SU-DHL-6 (cell line): ENCODE measurements around the gene LRCH1.

Experiments used
- H2AFZ ChIP-seq: fragments of 200-600 bp; sonication (generic); 2 replicates; pipeline ENCODE4 v1.6.1; 2014; ENCODE audit warnings: low read depth, mild to moderate bottlenecking, moderate library complexity, mixed read lengths, antibody characterized with exemption, low read length; ENCODE audit not compliant: severe bottlenecking
- H3F3A ChIP-seq: fragments of 200-600 bp; shearing (Covaris generic); 2 replicates; pipeline ENCODE4 v1.6.0; 2016; ENCODE audit warnings: antibody characterized with exemption, mild to moderate bottlenecking; ENCODE audit not compliant: insufficient read depth
- H3K27ac ChIP-seq: fragments of 200-600 bp; sonication (generic); 2 replicates; pipeline ENCODE4 v1.5.1; 2016; ENCODE audit warnings: low read depth, mild to moderate bottlenecking, low read length, moderate library complexity, mixed read lengths
- H3K27me3 ChIP-seq: fragments of 200-600 bp; sonication (generic), shearing (Covaris generic); 2 replicates; pipeline ENCODE4 v1.6.0; 2014; ENCODE audit warnings: mild to moderate bottlenecking, low read length
- H3K36me3 ChIP-seq: fragments of 200-600 bp; sonication (generic); 2 replicates; pipeline ENCODE4 v1.6.1; 2014; ENCODE audit warnings: mild to moderate bottlenecking, low read length, mixed read lengths
- H3K4me2 ChIP-seq: fragments of 300-600, 200-600 bp; shearing (Covaris generic), sonication (generic); 2 replicates; pipeline ENCODE4 v1.6.0; 2014; ENCODE audit warnings: low read length, low read depth, mild to moderate bottlenecking; ENCODE audit not compliant: poor library complexity, severe bottlenecking
- H3K4me3 ChIP-seq: fragments of 200-600 bp; sonication (generic); 2 replicates; pipeline ENCODE4 v1.5.1; 2014; ENCODE audit warnings: antibody characterized with exemption, low read length, mild to moderate bottlenecking, mixed read lengths; ENCODE audit not compliant: insufficient read depth, poor library complexity, severe bottlenecking
- H3K79me2 ChIP-seq: fragments of 200-600 bp; sonication (generic); 2 replicates; pipeline ENCODE4 v1.6.1; 2014; ENCODE audit warnings: mild to moderate bottlenecking, low read length, moderate library complexity; ENCODE audit not compliant: insufficient read depth
- H3K9ac ChIP-seq: fragments of 200-600 bp; sonication (generic); 2 replicates; pipeline ENCODE4 v1.7.0; 2014; ENCODE audit warnings: mild to moderate bottlenecking, low read length
- H3K9me2 ChIP-seq: fragments of 200-600 bp; sonication (generic); replicated peaks from 2 replicates; pipeline ENCODE4 v1.6.1; 2014; ENCODE audit warnings: low read length; ENCODE audit not compliant: insufficient read depth
- H3K9me3 ChIP-seq: fragments of 200-600 bp; sonication (generic); 2 replicates; pipeline ENCODE4 v1.6.1; 2014; ENCODE audit warnings: low read length, mixed read lengths; ENCODE audit not compliant: insufficient read depth
- H4K20me1 ChIP-seq: fragments of 200-600 bp; sonication (generic); 2 replicates; pipeline ENCODE4 v1.6.1; 2014; ENCODE audit warnings: low read depth, mild to moderate bottlenecking, antibody characterized with exemption, low read length, moderate library complexity, mixed read lengths
- EZH2phosphoT487 ChIP-seq: fragments of 200-600 bp; sonication (generic), shearing (Covaris generic); conservative IDR thresholded peaks from 2 replicates; pipeline ENCODE4 v1.6.1; 2018; ENCODE audit warnings: mild to moderate bottlenecking, antibody characterized with exemption, low read length, moderate library complexity, mixed read lengths
- TF ChIP-seq, protein P1 (sequence below): fragments of 200-600 bp; sonication (generic); IDR thresholded peaks from one replicate; pipeline ENCODE4 v1.5.1; 2017; ENCODE audit warnings: antibody characterized with exemption, mild to moderate bottlenecking, low read length, moderate library complexity; ENCODE audit not compliant: insufficient read depth, poor library complexity, severe bottlenecking

LRCH1 gene

DNA sequence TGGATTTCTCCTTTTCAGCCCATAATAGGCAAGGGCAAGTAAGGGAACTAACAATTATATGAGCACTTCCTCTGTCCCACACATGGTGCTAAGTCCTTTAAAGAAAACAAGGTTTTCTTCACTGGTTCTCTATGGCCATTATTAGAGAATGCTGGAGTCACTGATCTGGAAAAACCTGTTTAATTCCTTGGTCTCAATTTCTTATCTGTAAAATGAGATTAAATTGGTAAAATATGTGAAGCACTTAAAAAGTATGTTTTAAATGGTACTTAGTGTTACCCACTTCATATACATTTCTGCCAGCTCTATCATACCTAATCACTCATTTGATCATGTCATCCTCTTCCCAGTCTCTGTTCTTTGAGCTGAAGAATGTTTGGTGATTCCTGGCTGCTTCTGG is 39.4 kb downstream of the LRCH1 start:
- Histone ChIP-seq H2AFZ (no peak overlapping the region), H3K9me2 (no peaks in the 10 kb centered on the region), H4K20me1 (peaks cover 12% of the 10 kb centered on the region; the same call in 1 of the 2 replicates), H3K9ac (no peak overlapping the region), H3F3A (peaks cover 36% of the 10 kb centered on the region), H3K27ac (no peak overlapping the region), H3K9me3 (no peaks in the 10 kb centered on the region), H3K4me2 (no peak overlapping the region), H3K36me3 (no peaks in the 10 kb centered on the region), H3K4me3 (no peak overlapping the region), H3K79me2 (peaks cover 86% of the 10 kb centered on the region), H3K27me3 (no peaks in the 10 kb centered on the region)
- TF ChIP-seq, protein P1, sequence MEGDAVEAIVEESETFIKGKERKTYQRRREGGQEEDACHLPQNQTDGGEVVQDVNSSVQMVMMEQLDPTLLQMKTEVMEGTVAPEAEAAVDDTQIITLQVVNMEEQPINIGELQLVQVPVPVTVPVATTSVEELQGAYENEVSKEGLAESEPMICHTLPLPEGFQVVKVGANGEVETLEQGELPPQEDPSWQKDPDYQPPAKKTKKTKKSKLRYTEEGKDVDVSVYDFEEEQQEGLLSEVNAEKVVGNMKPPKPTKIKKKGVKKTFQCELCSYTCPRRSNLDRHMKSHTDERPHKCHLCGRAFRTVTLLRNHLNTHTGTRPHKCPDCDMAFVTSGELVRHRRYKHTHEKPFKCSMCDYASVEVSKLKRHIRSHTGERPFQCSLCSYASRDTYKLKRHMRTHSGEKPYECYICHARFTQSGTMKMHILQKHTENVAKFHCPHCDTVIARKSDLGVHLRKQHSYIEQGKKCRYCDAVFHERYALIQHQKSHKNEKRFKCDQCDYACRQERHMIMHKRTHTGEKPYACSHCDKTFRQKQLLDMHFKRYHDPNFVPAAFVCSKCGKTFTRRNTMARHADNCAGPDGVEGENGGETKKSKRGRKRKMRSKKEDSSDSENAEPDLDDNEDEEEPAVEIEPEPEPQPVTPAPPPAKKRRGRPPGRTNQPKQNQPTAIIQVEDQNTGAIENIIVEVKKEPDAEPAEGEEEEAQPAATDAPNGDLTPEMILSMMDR: no peak
- TF ChIP-seq EZH2phosphoT487: no peak

DNA sequence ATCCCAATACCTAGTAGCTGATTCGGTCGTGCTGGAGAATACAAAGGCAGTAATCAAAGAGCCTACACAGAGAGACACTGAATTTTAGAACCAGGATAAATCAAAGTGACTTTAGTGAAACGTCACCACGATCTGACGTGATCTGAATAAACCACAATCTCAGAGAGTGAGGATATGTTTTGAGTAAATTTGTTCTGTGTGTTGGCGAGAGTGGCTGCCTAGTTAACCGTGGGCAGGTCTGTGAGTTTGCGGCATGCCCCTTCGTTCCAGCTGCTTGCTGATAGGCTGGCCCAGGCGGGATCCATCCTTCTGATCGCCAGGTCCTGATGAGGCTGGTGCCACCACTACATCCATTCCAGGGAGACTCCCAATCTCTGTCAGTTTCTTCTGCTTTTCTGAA is 40.4 kb downstream of the LRCH1 start:
- peaks cover 12% of the 10 kb centered on the region; the same call in 1 of the 2 replicates for H4K20me1 ChIP-seq
- no peaks in the 10 kb centered on the region for H3K36me3 ChIP-seq
- peaks cover 79% of the 10 kb centered on the region for H3K79me2 ChIP-seq
- no peaks in the 10 kb centered on the region for H3K9me2 ChIP-seq
- TF ChIP-seq, protein P1: no peak
- no peak for TF ChIP-seq EZH2phosphoT487
- H2AFZ ChIP-seq: no peak overlapping the region
- no peaks in the 10 kb centered on the region for H3K9me3 ChIP-seq
- no peak overlapping the region for H3K27ac ChIP-seq
- H3K27me3 ChIP-seq: no peaks in the 10 kb centered on the region
- H3K4me3 ChIP-seq: no peak overlapping the region
- H3K9ac ChIP-seq: no peak overlapping the region
- peaks cover 46% of the 10 kb centered on the region for H3F3A ChIP-seq
- H3K4me2 ChIP-seq: peak overlapping the region; percentile 80

DNA sequence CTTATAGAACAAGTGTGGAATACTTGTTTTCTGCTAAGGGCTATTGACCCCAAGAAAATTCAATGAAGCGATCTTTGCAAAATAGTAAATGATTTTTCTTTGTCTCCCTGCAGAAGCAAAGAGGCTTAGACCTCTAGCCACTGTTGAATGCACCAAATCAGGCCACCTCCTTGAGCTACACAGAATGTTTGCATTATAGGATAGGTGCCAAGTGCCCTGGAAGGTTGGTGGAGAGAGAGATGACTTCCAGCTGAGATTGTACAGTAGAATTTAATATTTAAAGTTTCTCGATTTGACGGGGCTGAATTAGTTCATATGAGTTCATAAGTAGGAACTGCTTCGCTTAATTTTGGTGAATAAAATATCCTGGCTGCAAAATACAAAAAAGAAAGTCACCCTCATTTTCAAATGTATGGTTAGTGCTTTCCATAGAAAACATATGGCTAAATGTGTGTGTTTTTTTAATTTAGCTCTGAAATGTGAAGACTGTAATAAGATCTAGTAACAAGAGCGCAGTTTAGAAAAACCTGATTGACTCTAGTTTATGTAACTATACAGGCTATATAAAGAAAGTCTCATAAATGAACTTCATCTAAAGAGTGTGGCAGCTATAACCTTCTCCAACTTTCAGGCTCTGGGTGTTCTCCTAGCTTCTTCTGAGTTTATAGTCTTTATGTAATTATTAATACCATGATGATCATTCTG is 41.6 kb downstream of the LRCH1 start:
- Histone ChIP-seq H3K9me2 (no peaks in the 10 kb centered on the region), H3K79me2 (peaks cover 77% of the 10 kb centered on the region), H3K9me3 (no peaks in the 10 kb centered on the region), H3K27ac (peak overlapping the region; percentile 94), H3K27me3 (no peaks in the 10 kb centered on the region), H3K9ac (no peak overlapping the region), H2AFZ (no peak overlapping the region), H3K4me2 (peak overlapping the region; percentile 80), H4K20me1 (peaks cover 12% of the 10 kb centered on the region; the same call in 1 of the 2 replicates), H3K36me3 (no peaks in the 10 kb centered on the region), H3K4me3 (no peak overlapping the region), H3F3A (peaks cover 56% of the 10 kb centered on the region)
- no peak for TF ChIP-seq EZH2phosphoT487
- TF ChIP-seq, protein P1: no peak
